Breast epithelium (tissue), 3 donors: ENCODE results near the gene PTPN14.

ENCODE experiments used
- POLR2A ChIP-seq: fragments of 450-650 bp; IDR thresholded peaks from one replicate; pipeline ENCODE4 v1.6.1; 2016; ENCODE audit warnings: antibody characterized with exemption, mild to moderate bottlenecking, moderate library complexity
- POLR2AphosphoS5 ChIP-seq, 3 donors: sonication (generic); formaldehyde crosslinking; IDR thresholded peaks; one replicate each; pipeline ENCODE4 v1.6.1; 2017; ENCODE audit warnings: antibody characterized with exemption in 3 of 3
- TF ChIP-seq, protein P1 (sequence below), 3 donors: fragments of 450-650 bp; IDR thresholded peaks; one replicate each; pipeline ENCODE4 v1.5.1; 2016 to 2017; ENCODE audit warnings: antibody characterized with exemption in 3 of 3, mild to moderate bottlenecking in 3 of 3, moderate library complexity in 3 of 3

- TF ChIP-seq, protein P1, sequence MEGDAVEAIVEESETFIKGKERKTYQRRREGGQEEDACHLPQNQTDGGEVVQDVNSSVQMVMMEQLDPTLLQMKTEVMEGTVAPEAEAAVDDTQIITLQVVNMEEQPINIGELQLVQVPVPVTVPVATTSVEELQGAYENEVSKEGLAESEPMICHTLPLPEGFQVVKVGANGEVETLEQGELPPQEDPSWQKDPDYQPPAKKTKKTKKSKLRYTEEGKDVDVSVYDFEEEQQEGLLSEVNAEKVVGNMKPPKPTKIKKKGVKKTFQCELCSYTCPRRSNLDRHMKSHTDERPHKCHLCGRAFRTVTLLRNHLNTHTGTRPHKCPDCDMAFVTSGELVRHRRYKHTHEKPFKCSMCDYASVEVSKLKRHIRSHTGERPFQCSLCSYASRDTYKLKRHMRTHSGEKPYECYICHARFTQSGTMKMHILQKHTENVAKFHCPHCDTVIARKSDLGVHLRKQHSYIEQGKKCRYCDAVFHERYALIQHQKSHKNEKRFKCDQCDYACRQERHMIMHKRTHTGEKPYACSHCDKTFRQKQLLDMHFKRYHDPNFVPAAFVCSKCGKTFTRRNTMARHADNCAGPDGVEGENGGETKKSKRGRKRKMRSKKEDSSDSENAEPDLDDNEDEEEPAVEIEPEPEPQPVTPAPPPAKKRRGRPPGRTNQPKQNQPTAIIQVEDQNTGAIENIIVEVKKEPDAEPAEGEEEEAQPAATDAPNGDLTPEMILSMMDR (IDR thresholded peaks at IDR 0.05): no peak
- TF ChIP-seq POLR2A (no peak), POLR2AphosphoS5 (IDR thresholded peaks at IDR 0.05) (no peak)
Observed at GRCh38 chr1:214586621-214587020, 35.2 kb upstream of the PTPN14 start.
